Activated T-cell treated with anti-CD3 and anti-CD28 coated beads for 4 hours (primary cell): ENCODE results near the gene CLEC4G.
"Not testable (repeated sequence)": the region's sequence is repeated elsewhere in the genome, so short reads cannot be mapped to it uniquely, and the experiment has no call there.

Experiments used
- DNase-seq: peaks from one replicate; pipeline ENCODE4 v3.0.0-alpha.2; 2020

CLEC4G gene, protein sequence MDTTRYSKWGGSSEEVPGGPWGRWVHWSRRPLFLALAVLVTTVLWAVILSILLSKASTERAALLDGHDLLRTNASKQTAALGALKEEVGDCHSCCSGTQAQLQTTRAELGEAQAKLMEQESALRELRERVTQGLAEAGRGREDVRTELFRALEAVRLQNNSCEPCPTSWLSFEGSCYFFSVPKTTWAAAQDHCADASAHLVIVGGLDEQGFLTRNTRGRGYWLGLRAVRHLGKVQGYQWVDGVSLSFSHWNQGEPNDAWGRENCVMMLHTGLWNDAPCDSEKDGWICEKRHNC

GRCh38 chr19:7732045-7732444, at the start of gene CLEC4G:
Gene CLEC4G, minus strand, starts transcription at chr19:7732110. Its CDS starts 8 bp downstream, at chr19:7732102.
- DNase-seq = no peak

DNA sequence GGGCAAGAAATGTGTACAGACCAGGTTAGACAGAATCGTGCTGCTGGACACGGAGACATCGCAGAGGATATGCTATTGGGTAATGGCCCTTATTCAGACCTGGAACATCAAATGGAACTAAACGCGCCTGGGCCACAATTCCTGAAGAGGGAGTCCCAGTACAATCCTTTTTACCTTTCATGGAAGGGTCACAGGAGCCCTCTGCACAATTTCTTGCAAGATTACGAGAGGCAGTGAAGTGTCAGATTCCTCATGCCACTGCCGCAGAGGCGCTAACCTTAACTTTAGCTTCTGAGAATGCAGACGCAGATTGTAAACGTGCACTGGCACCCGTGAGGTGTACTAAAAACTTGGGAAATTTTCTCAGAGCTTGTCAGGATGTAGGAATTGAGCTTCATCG, 49.2 kb upstream of the CLEC4G start:
- DNase-seq = no peak

DNA sequence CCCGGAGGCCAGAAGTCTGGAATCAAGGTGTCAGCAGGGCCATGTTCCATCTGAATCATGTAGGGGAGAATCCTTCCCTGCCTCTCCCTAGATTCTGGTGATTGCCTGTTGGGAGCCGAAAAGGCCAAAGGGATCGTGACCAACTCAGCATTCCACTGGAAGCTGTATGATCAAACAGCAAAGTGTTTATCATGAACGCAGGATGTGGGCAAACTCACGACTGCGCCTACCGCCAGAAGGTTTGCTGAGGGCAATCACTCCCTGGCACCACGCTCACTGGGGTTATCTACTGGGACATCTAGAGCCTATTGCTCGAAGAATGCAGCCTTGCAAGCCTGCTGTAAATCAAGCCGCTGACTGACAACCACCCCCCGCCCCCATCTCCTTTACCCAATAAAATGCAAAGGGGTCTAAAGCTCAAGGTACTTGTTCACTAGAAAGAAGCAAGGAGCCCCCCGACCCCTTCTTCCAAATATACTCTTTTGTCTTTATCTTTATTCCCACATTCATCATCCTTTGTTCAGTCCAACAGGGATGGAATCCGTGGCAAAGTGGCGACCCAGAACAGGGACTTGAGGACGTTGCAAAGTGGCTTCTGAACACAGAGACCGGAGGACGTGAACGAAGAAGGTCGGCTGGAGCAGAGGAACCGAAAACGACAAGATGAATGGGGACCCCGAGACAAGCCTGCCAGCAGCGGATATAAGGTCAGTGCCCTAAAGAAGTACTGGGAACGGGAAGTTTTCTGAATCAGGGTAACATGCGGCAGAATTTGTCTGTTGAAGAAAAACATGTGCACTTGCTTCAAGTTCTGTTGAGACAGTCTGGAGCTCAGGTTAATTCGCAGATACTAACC, 47.9 kb upstream of the CLEC4G start:
- no peak for DNase-seq

DNA sequence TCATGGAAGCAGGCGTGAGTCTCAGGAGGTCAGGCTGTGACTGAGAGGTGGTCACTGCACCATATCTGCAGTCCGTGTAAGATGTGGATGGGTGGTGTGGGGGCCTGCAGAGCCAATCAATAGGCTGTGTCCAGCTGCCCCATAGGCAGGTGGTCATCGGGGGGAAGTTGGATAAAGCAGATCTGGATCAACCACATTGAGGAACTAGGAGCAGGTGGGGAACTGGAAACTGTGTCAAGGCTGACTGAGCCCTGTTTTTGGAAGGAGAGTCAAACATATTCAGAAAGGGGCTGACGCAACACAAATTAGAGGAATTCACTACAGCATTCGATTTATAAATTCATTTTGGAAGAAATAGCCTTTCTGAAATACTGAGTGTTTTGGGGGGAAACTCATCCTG, 46.2 kb upstream of the CLEC4G start:
- no peak for DNase-seq

DNA sequence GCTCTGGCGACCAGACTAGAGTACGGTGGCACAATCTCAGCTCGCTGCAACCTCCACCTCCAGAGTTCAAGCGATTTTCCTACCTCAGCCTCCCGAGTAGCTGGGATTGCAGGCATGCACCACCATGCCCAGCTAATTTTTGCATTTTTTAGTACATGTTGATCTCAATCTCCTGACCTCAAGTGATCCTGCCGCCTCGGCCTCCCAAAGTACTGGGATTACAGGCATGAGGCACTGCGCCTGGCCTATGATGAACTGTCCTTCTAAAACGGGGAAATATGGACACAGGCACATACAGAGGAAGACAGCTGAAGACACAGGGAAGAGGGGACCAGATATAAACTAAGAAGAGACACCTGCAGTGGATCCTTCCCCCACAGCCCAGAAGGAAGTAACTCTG, 43.9 kb upstream of the CLEC4G start:
- no peak for DNase-seq

DNA sequence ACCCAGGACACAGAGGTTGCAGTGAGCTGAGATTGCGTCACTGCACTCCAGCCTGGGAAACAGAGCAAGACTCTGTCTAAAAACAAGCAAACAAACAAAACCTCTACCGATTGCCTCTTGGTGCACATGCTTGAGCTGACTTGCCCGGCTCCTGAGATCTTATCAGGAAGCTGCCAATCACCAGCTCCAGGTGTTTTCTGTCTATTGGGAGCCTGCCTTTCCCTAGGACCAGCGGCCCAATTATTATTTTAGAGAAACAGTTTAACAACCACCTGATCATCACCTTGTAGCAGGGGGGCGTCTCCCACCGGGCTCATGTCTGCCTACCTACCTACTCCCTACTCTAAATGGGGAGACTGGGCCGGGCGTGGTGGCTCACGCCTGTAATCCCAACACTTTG, 41.9 kb upstream of the CLEC4G start:
- no peak for DNase-seq

DNA sequence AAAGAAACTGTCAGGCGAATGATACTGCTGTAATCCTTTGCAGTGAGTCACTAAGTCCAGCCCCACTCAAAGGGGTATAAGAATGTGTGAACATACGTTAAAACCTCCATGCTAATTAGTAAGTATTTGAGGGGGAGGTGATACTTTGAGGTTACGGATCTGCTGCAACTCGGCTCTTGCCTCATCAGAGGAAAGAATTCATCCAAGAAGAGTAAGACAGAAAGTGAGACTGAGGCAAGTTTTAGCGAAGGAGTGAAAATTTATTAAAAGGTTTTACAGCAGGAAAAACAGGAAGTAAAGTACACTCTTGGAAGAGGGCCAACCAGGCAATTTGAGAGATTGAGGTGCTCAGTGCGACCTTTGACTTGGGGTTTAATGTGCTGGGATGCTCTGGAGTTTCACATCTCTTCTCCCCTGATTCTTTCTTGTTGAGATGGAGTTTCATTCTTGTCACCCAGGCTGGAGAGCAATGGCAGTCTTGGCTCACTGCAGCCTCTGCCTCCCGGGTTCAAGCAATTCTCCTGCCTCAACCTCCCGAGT, 40.9 kb upstream of the CLEC4G start:
- peak; percentile 12 for DNase-seq

- DNase-seq = no peak
These were observed 39.2 kb upstream of the CLEC4G start for GRCh38 chr19:7771072-7771471.

DNA sequence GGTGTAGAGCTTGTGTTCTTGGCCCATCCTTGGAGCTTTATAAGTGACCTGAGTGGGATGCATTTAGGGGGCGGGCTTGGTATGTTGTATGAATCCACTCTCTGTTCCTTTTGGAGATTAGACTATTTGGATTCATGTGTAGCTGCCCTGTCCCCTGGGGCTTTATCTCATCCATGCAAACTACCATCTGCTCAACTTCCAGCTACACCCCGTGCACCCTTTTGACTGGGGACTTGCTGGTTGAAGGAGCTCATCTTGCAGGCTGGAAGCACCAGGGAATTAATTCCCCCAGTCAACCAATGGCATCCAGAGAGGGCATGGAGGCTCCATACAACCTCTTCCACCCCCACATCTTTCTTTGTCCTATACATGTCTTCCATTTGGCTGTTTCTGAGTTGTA, 37.3 kb upstream of the CLEC4G start:
- DNase-seq = no peak

GRCh38 chr19:7767487-7767886, 35.6 kb upstream of the CLEC4G start:
- DNase-seq = no peak

GRCh38 chr19:7766535-7766934, 34.6 kb upstream of the CLEC4G start:
- no peak for DNase-seq

DNA sequence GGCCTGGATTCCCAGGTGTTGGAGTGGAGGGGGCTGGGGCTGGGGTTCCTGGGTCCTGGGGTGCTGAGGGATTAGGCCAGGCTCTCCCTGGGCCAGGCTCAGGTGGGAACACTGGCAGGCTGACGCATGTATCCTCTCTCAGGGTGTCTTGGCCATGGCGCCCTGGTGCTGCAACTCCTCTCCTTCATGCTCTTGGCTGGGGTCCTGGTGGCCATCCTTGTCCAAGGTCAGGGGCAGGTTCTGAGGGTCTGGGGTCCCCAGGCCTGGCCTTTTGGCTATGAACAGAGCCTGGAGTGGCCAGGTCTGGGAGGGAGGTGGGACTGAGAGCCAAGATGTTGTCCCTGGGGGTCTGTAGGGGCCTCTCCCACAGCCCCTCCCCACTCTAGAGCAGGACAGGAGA, 33.1 kb upstream of the CLEC4G start:
- DNase-seq = not testable (repeated sequence)

DNA sequence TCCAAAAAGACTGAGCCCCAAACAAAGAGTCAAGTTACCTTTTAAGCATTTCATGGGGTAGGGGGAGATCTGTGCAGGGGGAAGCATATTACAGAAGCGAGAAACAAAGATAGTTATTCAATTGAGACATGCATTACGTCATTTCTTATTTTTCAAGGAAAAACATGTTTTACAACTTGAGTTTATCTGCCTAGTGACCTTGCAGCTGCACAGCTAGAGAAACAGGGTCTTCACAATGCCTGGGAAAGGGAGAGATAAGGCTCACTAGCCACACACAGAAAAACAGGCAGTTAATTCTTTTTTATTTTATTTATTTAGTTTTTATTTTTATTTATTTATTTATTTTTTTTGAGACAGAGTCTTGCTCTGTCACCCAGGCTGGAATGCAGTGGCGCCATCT, 32.2 kb upstream of the CLEC4G start:
- DNase-seq = not testable (repeated sequence)

- DNase-seq = no peak
These were observed 31.8 kb upstream of the CLEC4G start for GRCh38 chr19:7763696-7764095.

- no peak for DNase-seq
These were observed 30.9 kb upstream of the CLEC4G start, which contains the start of gene CLEC4M for GRCh38 chr19:7762719-7763293. Gene CLEC4M, plus strand, starts transcription at chr19:7763243. Its CDS starts 24 bp downstream, at chr19:7763267.

GRCh38 chr19:7759156-7759555, 27.2 kb upstream of the CLEC4G start:
- no peak for DNase-seq

DNA sequence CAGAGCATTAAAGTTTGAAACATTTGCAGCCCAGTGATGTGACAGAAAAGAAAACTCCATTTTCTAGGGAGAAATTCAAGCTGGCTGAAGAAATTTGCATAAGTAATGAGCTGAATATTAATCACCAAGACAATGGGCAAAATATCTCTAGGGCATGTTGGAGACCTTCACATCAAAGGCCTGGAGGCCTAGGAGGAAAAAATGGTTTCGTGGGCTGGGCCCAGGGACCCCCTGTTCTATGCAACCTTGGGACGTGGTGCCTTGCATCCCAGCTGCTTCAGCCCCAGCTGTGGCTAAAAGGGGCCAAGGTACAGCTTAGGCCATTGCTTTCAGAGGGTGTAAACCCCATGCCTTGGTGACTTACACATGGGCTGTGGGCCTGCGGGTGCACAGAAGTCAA, 25.4 kb upstream of the CLEC4G start:
- DNase-seq = no peak

- no peak for DNase-seq
These were observed 24.3 kb upstream of the CLEC4G start for GRCh38 chr19:7756258-7756657.

DNA sequence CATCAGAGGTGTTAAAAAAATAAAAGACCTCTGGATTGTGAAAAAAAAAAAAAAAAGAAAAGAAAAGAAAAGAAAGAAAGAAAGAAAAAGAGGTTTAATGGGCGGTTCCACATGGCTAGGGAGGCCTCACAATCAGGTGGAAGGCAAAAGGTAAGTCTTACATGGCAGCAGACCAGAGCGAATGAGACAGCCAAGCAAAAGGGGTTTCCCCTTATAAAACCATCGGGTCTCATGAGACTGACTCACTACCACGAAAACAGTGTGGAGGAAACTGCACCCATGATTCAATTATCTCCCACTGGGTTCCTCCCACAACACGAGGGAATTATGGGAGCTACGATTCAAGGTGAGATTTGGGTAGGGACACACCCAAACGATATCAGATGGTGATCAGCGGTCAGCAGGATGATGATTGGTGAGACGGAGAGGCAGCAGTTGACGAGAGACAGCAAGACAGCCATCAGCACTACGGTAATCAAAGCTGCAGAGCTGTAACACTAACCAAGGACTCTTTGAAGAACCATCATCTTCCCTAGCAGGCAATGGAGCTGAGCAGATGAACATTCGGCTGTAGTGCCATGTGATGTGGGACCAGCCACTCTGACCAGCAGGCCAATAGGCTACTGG, 19.4 kb upstream of the CLEC4G start:
- DNase-seq = peak; percentile 25

- no peak for DNase-seq
These were observed 16.8 kb upstream of the CLEC4G start for GRCh38 chr19:7748756-7749155.

DNA sequence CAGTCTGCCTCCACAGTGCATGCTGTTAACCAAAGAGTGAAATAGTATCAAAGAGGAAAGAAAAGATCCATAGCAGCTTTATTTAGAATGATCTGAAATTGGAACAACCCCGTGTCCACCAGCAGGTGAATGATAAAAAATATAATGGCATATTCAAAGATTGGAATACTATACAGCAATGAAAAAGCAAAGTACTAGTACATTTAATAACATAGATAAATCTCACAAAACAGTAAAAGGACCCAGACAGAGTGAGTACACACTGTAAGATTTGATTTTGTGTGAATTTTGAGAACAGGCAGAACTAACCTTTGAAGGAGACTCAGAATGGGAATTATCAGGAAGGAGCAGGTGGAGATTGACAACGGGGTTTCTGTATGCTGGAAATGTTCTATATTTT, 16.3 kb upstream of the CLEC4G start:
- no peak for DNase-seq

- DNase-seq = no peak
These were observed 15.3 kb upstream of the CLEC4G start, which contains the start of gene CD209 for GRCh38 chr19:7746903-7747884. Gene CD209, minus strand, starts transcription at chr19:7747534. Its CDS starts 23 bp downstream, at chr19:7747511.
